GM18861 (cell line): Measurements from ENCODE around the gene MSH2.

Experiments used
- ATAC-seq: cut with Tn5 transposase; IDR thresholded peaks from one replicate; pipeline ENCODE4 v1.9.1; 2021; ENCODE audit not compliant: unreplicated experiment

The MSH2 gene

GRCh38 chr2:47530105-47530760 is 127.3 kb downstream of the MSH2 start:
- no peak for ATAC-seq

DNA sequence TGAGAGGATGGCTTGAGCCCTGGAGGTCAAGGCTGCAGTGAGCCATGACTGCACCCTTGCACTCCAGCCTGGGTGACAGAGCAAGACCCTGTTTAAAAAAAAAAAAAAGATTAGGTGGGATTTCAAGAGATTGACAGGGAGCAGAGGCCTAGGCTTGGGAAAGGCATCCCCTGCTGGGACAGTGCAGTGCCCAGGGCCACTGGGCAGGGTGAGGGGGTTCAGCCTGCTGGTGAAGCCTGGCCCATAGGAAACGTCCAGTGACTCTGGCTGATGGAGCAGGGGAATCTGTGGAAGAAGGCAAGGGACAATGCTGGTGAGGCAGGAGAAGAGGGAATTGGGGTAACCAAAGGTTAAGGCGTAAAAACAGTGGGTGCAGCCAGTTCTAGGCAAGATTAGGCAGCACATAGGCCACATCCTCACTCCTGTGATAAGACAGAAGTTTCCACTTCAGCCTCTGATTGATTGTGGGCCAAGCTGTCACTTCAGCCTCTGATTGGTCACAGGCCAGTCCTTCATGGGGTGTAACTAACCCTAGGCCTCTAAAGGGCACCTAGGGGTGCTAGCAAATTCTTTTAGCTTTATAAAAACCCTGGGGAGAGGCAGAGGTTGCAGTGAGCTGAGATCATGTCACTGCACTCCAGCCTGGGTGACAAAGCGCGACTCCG is 128.6 kb downstream of the MSH2 start:
- ATAC-seq: no peak
